Fibroblast of villous mesenchyme (primary cell): Measurements from ENCODE around the gene MTCH1. TPM values are rescaled to one million over a fixed set of nuclear protein-coding genes. Genes with fewer than 3 reads are reported as not detected.

Experiments
- DNase-seq: peaks from one replicate; pipeline ENCODE4 v3.0.0-alpha.2; 2010; ENCODE audit warnings: low read depth
- H3K4me3 ChIP-seq: 2 replicates; pipeline ENCODE4 v1.5.1; 2011; ENCODE audit warnings: low read depth, mild to moderate bottlenecking, low read length
- CTCF ChIP-seq: IDR thresholded peaks from 2 replicates; pipeline ENCODE4 v1.5.1; 2012; ENCODE audit warnings: low read depth, mild to moderate bottlenecking, low read length; ENCODE audit not compliant: insufficient read depth
- total RNA-seq: library from RNA; depleted of rRNA; stranded (reverse); fragments of >200 nt; gene quantifications from 2 replicates; pipeline ENCODE4 v1.2.3, GENCODE V29; 2012

Gene MTCH1
- total RNA-seq, 1 donor = 228 TPM

GRCh38 chr6:37016995-37017394 is 31.0 kb upstream of the MTCH1 start:
- no peak overlapping the region for H3K4me3 ChIP-seq
- TF ChIP-seq CTCF = no peak
- DNase-seq = no peak

- TF ChIP-seq CTCF = no peak
- DNase-seq = no peak
- H3K4me3 ChIP-seq = no peak overlapping the region
These were observed 29.5 kb upstream of the MTCH1 start for GRCh38 chr6:37015532-37015931.

- no peak for TF ChIP-seq CTCF
- no peak overlapping the region for H3K4me3 ChIP-seq
- no peak for DNase-seq
These were observed 28.7 kb upstream of the MTCH1 start for GRCh38 chr6:37014667-37015066.

- TF ChIP-seq CTCF = no peak
- DNase-seq = no peak
- no peak overlapping the region for H3K4me3 ChIP-seq
These were observed 27.8 kb upstream of the MTCH1 start for GRCh38 chr6:37013516-37014491.

GRCh38 chr6:37011656-37012378 is 25.8 kb upstream of the MTCH1 start:
- no peak overlapping the region for H3K4me3 ChIP-seq
- no peak for TF ChIP-seq CTCF
- DNase-seq = peak; percentile 93

GRCh38 chr6:37010402-37010892 is 24.5 kb upstream of the MTCH1 start:
- no peak for TF ChIP-seq CTCF
- no peak overlapping the region for H3K4me3 ChIP-seq
- DNase-seq = no peak
